Adrenal gland (tissue), 12 donors: ENCODE measurements around the gene DUOXA2. TPM values are rescaled to one million over a fixed set of nuclear protein-coding genes. Genes with fewer than 3 reads are reported as not detected.

ENCODE experiments used
- DNase-seq, 7 donors: peaks; one replicate each; pipeline ENCODE4 v3.0.0-alpha.2; 2019 to 2020
- H3K27ac ChIP-seq, 5 donors: fragments of 200-600 bp; sonication (generic) in 4 of 5; 1 replicate in 3 of 5; 2 replicates in 2 of 5; pipeline versions ENCODE4 v1.5.1 to v1.8.0; 2016 to 2020; ENCODE audit warnings: mild to moderate bottlenecking in 1 of 5
- H3K27me3 ChIP-seq: fragments of 200-600 bp; 2 replicates; pipeline ENCODE4 v1.8.0; 2021
- H3K36me3 ChIP-seq, 2 donors: fragments of 200-600 bp; replicated peaks in 1 of 2; 1 replicate in 1 of 2; 2 replicates in 1 of 2; pipeline versions ENCODE4 v1.5.1 to v1.8.0; 2018 to 2022
- H3K4me1 ChIP-seq, 2 donors: fragments of 200-600 bp; replicated peaks in 1 of 2; 1 replicate in 1 of 2; 2 replicates in 1 of 2; pipeline versions ENCODE4 v1.5.1 to v1.8.0; 2018 to 2021
- H3K4me3 ChIP-seq, 4 donors: fragments of 200-600 bp; sonication (generic) in 3 of 4; one replicate each; pipeline ENCODE4 v1.5.1; 2016 to 2018
- H3K9me3 ChIP-seq, 3 donors: fragments of 200-600 bp; sonication (generic) in 1 of 3; replicated peaks in 1 of 3; 1 replicate in 2 of 3; 2 replicates in 1 of 3; pipeline versions ENCODE4 v1.5.1 to v1.8.0; 2016 to 2021
- CTCF ChIP-seq, 6 experiments: fragments of 450-650 bp in 4 of 6; fragments of 200-600 bp in 2 of 6; sonication (generic) in 1 of 6; IDR thresholded peaks; 1 replicate in 5 of 6; 2 replicates in 1 of 6; pipeline versions ENCODE4 v1.5.1 to v1.8.0; 2016 to 2021; ENCODE audit warnings: antibody characterized with exemption in 6 of 6, mild to moderate bottlenecking in 2 of 6, moderate library complexity in 1 of 6
- POLR2A ChIP-seq, 2 donors: fragments of 450-650 bp; IDR thresholded peaks; one replicate each; pipeline ENCODE4 v1.6.1; 2017; ENCODE audit warnings: antibody characterized with exemption in 2 of 2, mild to moderate bottlenecking in 2 of 2, moderate library complexity in 1 of 2
- WGBS, 4 donors: extraction: QIAGEN DNeasy Blood & Tissue Kit in 2 of 4; methylation state at CpG; one replicate each; pipeline versions ENCODE4 v1.1.5 to v1.1.7; 2013 to 2017; 5-methylcytosine and 5-hydroxymethylcytosine counted together
- intact Hi-C, 2 donors: fragments of 100-400 bp; cut with DNase I; formaldehyde crosslinking; loops; one replicate each; pipeline versions ENCODE4 v1.14.1 to v1.15.0; 2022 to 2023
- polyA plus RNA-seq, 3 donors: library from polyadenylated mRNA; stranded (reverse); fragments of 200-250 nt in 2 of 3; fragments of 350-450 nt in 1 of 3; fragmentation: Illumina TruSeq in 1 of 3; extraction: RNeasy Lipid Tissue Mini Kit (QIAGEN cat#74804) in 1 of 3; gene quantifications; one replicate each; pipeline ENCODE4 v1.2.3, GENCODE V29; 2013 to 2014
- total RNA-seq, 9 donors: library from RNA; depleted of rRNA in 4 of 9; stranded (reverse); fragments of >200 nt in 4 of 9; fragments of 120-200 nt in 1 of 9; fragmentation: NEBNext Ultra II Directional in 1 of 9; extraction: Animal tissue kit (Norgen Biotek cat#: 25700) in 1 of 9; gene quantifications; one replicate each; pipeline versions ENCODE4 v1.1.0 to v1.2.4, GENCODE V29; 2013 to 2023
- donor health status: healthy with polysubstance abuse.
- donor health status: Bipolar disorder and iron deficiency.
- donor health status: DM: yes; HTN: yes; CAD: no.
- donor health status: DM: no; HTN: no; CAD: no.
- donor health status: DM: no; HTN: no; CAD: no.
- donor health status: DM: yes; HTN: yes; CAD: no.

The DUOXA2 gene
- total and polyA plus RNA-seq, 12 donors = 0.11 to 4.1 (median 0.85) TPM; not detected in 4

DNA sequence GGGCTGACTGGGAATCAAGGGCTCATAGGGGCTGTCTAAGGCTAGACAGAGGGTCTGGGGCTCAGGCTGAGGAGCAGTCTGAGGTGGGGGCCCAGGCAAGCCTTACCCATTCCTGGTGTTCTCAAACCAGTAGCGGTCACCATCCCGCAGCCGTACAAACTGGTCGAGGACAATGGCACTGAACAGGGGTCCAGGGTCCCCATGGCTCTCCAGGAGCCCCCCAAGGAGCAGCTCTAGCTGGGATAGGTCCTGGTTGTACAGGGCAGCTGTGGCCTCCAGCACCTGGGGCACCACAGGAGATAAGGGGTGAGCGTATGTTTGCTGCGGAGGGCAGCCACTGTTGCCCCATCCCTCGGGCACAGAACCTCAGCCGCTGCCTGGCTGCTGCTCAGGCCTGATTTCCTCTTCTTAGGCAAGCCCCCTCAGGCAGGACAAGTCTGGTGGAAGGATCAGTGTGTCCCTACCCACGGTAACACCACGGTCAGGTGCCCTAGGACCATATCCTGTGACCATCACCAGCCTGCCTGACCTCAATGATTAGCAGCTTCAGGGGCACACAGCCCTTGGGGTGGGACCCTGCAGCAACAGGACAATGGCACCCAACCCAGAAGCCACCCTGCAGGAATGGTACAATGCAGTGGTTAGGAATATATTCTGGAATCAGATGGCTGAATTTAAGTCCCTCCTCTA, 6.0 kb upstream of the DUOXA2 start:
- WGBS, 4 donors = 89 to 97% (median 93%) methylated on average over 4 to 10 of the region's 10 CpGs
- H3K27me3 ChIP-seq = peaks cover 26% of the 10 kb centered on the region

DNA sequence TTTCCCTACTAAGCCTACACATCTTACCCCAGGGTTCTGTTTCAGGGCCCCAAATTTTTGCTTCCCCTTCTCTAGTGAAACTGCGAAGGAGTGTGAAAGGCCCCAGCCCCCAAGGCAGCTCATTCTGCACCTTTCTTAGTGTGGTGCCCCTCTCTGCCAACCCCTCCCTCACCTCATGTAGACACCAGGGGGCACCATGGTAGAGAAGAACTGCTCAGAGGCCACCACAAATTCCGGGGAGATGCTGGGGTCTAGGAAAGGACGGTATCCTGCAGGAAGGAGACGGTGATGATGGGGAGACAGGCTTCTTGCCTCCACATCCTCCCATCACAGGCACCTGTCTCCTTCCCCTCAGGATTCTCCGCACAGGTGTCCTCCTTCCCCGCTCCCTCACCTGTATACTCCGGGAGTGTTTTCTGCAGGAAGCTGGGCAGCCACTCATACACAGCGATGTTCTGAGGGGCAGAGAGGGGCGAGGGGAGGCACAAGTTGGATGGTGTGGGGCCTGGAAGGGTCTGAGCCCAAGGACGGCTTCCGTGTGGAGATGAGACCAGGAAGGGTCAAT, 3.8 kb upstream of the DUOXA2 start:
- Histone ChIP-seq H3K4me3 (no peak overlapping the region), H3K4me1 (peaks cover 6% of the 10 kb centered on the region in 2 donors), H3K27ac (no peak overlapping the region), H3K9me3 (no peaks in the 10 kb centered on the region), H3K27me3 (peaks cover 48% of the 10 kb centered on the region), H3K36me3 (no peaks in the 10 kb centered on the region)
- intact Hi-C loops = loop anchor here in 1 of 2 donors (10.0 kb wide), 2 partner anchors 56 to 136 kb away; no protein-coding TSS in a partner anchor
- WGBS, 4 donors = 60 to 78% (median 69%) methylated on average over 9 to 11 of the region's 11 CpGs
- no peak for DNase-seq
- TF ChIP-seq CTCF (IDR thresholded peaks at IDR 0.05) (no peak), POLR2A (IDR thresholded peaks at IDR 0.05) (no peak)

More for the DNA sequence above, 6.0 kb upstream of the DUOXA2 start:
- Histone ChIP-seq H3K27ac (no peak overlapping the region), H3K4me1 (peaks cover 0 to 6% of the 10 kb centered on the region in 2 donors), H3K36me3 (no peaks in the 10 kb centered on the region), H3K4me3 (no peak overlapping the region), H3K9me3 (no peaks in the 10 kb centered on the region)
- DNase-seq = peak in 1 of 7 donors; percentile 4
- intact Hi-C loops = no loop called here
- no peak for TF ChIP-seq CTCF (IDR thresholded peaks at IDR 0.05)
- TF ChIP-seq POLR2A (IDR thresholded peaks at IDR 0.05) = no peak

GRCh38 chr15:45111390-45112142, 2.6 kb upstream of the DUOXA2 start:
- H3K36me3 ChIP-seq = no peaks in the 10 kb centered on the region
- 6 to 29% (median 11%) methylated on average over 11 to 67 of the region's 71 CpGs for WGBS, 4 donors
- H3K9me3 ChIP-seq = no peaks in the 10 kb centered on the region
- no peak for TF ChIP-seq CTCF (IDR thresholded peaks at IDR 0.05)
- TF ChIP-seq POLR2A (IDR thresholded peaks at IDR 0.05) = no peak
- no peak overlapping the region for H3K4me3 ChIP-seq
- H3K27me3 ChIP-seq = peaks cover 60% of the 10 kb centered on the region
- H3K4me1 ChIP-seq = peaks cover 6 to 7% of the 10 kb centered on the region in 2 donors
- H3K27ac ChIP-seq = no peak overlapping the region
- no peak for DNase-seq
- intact Hi-C loops = loop anchor here in 1 of 2 donors (10.0 kb wide), 2 partner anchors 57 to 137 kb away; no protein-coding TSS in a partner anchor

- H3K27ac ChIP-seq = no peak overlapping the region
- no peak for TF ChIP-seq POLR2A (IDR thresholded peaks at IDR 0.05)
- TF ChIP-seq CTCF (IDR thresholded peaks at IDR 0.05) = no peak
- no peak for DNase-seq
- H3K27me3 ChIP-seq = peaks cover 66% of the 10 kb centered on the region
- peaks cover 6 to 13% of the 10 kb centered on the region in 2 donors for H3K4me1 ChIP-seq
- H3K36me3 ChIP-seq = no peaks in the 10 kb centered on the region
- intact Hi-C loops = loop anchor here in 1 of 2 donors (10.0 kb wide), 2 partner anchors 57 to 137 kb away; no protein-coding TSS in a partner anchor
- 15 to 51% (median 21%) methylated on average over 3 to 13 of the region's 13 CpGs for WGBS, 4 donors
- no peak overlapping the region for H3K4me3 ChIP-seq
- H3K9me3 ChIP-seq = no peaks in the 10 kb centered on the region
Observed at GRCh38 chr15:45112143-45112590, 2.0 kb upstream of the DUOXA2 start.
